HEK293T (cell line): ENCODE results near the gene TMEM87B.
"Not testable (repeated sequence)": the region's sequence is repeated elsewhere in the genome, so short reads cannot be mapped to it uniquely, and the experiment has no call there.

Source experiments
- CTCF ChIA-PET: fragments of 350-600 bp; formaldehyde crosslinking; extraction: SDS; loops from one replicate; lab custom pipeline; 2021; ENCODE audit warnings: antibody characterized with exemption, inconsistent platforms; lab: Yijun Ruan, JAX
- POLR2A ChIA-PET: fragments of 350-600 bp; formaldehyde crosslinking; extraction: SDS; loops from one replicate; lab custom pipeline; 2020; ENCODE audit warnings: antibody characterized with exemption, inconsistent platforms; lab: Yijun Ruan, JAX
- DNase-seq: peaks from one replicate; pipeline ENCODE4 v3.0.0; 2012; ENCODE audit warnings: mixed read lengths; ENCODE audit errors: extremely low spot score
- ARNT ChIP-seq: fragments of 450-650 bp; IDR thresholded peaks from 2 replicates; pipeline ENCODE4 v1.6.1; 2017; ENCODE audit warnings: mild to moderate bottlenecking
- BHLHE40 ChIP-seq: fragments of 450-650 bp; IDR thresholded peaks from 2 replicates; pipeline ENCODE4 v1.6.1; 2016; ENCODE audit warnings: mild to moderate bottlenecking, moderate library complexity, borderline replicate concordance
- CTBP1 ChIP-seq: fragments of 450-650 bp; IDR thresholded peaks from 2 replicates; pipeline ENCODE4 v1.6.1; 2016; ENCODE audit warnings: borderline replicate concordance
- ELF4 ChIP-seq: fragments of 450-650 bp; IDR thresholded peaks from 2 replicates; pipeline ENCODE4 v1.6.1; 2017; ENCODE audit warnings: antibody characterized with exemption
- FOXA1 ChIP-seq: fragments of 450-650 bp; IDR thresholded peaks from 2 replicates; pipeline ENCODE4 v1.6.1; 2016; ENCODE audit warnings: mild to moderate bottlenecking
- FOXK2 ChIP-seq: fragments of 450-650 bp; IDR thresholded peaks from 2 replicates; pipeline ENCODE4 v1.6.1; 2016; ENCODE audit warnings: mild to moderate bottlenecking
- FOXM1 ChIP-seq: fragments of 450-650 bp; IDR thresholded peaks from 2 replicates; pipeline ENCODE4 v1.6.1; 2017; ENCODE audit warnings: mild to moderate bottlenecking, borderline replicate concordance
- HDGF ChIP-seq: fragments of 450-650 bp; IDR thresholded peaks from 2 replicates; pipeline ENCODE4 v1.6.1; 2017; ENCODE audit warnings: antibody characterized with exemption, borderline replicate concordance
- L3MBTL2 ChIP-seq: fragments of 450-650 bp; conservative IDR thresholded peaks from 2 replicates; pipeline ENCODE4 v1.6.1; 2016; ENCODE audit warnings: mild to moderate bottlenecking
- LEF1 ChIP-seq: fragments of 450-650 bp; IDR thresholded peaks from 2 replicates; pipeline ENCODE4 v1.6.1; 2017; ENCODE audit warnings: mild to moderate bottlenecking, borderline replicate concordance
- NFRKB ChIP-seq: fragments of 450-650 bp; IDR thresholded peaks from 2 replicates; pipeline ENCODE4 v1.6.1; 2016; ENCODE audit warnings: mild to moderate bottlenecking, moderate library complexity
- SP1 ChIP-seq: fragments of 450-650 bp; IDR thresholded peaks from 2 replicates; pipeline ENCODE4 v1.6.1; 2017
- SUZ12 ChIP-seq: fragments of 450-650 bp; IDR thresholded peaks from 2 replicates; pipeline ENCODE4 v1.6.1; 2016; ENCODE audit warnings: mild to moderate bottlenecking
- TARDBP ChIP-seq: fragments of 450-650 bp; IDR thresholded peaks from 2 replicates; pipeline ENCODE4 v1.6.1; 2016
- ZNF384 ChIP-seq: fragments of 450-650 bp; IDR thresholded peaks from 2 replicates; pipeline ENCODE4 v1.6.1; 2016
- TF ChIP-seq, protein P1 (sequence below): fragments of 450-650 bp; IDR thresholded peaks from 2 replicates; pipeline ENCODE4 v1.6.1; 2016

Gene TMEM87B

DNA sequence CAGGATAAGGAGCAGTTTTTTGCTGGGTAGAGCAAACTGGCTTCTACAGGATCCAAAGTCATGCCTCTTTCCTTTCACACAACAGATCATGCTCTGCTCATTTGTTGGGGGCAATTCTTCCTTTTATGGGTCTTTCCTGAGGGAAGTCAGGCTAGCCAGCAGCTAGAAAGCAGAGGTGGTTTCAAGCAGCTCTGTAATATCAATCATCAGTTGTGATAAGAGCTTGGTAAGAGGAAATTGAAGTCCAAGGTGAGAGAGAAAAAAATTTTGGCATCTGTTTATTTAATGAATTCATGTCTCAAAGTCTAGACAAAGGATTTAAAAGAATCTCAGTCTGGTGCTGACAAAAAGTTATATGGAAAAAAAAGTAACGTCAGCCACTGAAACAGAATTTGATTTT, 6.2 kb downstream of the TMEM87B start:
- TF ChIP-seq SUZ12 (no peak), TARDBP (no peak), NFRKB (no peak), ARNT (no peak), FOXM1 (no peak), CTBP1 (no peak), BHLHE40 (no peak), ELF4 (no peak)
- TF ChIP-seq, protein P1, sequence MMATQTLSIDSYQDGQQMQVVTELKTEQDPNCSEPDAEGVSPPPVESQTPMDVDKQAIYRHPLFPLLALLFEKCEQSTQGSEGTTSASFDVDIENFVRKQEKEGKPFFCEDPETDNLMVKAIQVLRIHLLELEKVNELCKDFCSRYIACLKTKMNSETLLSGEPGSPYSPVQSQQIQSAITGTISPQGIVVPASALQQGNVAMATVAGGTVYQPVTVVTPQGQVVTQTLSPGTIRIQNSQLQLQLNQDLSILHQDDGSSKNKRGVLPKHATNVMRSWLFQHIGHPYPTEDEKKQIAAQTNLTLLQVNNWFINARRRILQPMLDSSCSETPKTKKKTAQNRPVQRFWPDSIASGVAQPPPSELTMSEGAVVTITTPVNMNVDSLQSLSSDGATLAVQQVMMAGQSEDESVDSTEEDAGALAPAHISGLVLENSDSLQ: no peak
- POLR2A ChIA-PET: no interaction called here

DNA sequence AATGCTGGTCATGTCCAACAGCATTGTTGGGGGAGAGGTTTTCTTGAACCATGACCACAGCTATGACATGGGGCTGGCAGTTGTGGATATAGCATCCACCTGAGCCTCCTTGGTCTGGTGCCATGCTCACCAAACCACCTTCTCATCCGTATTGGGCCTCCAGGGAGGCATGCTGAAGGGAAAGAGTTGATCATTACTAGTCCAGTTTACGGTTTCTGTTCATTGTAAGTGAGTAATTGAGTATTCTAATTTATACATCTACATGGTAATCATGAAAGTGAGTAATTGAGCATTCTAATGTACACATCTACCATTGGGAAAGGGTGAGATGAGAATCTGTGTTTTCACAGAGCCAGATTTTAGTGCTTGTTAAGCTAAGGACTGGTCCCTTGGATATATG, 6.8 kb downstream of the TMEM87B start:
- POLR2A ChIA-PET: no interaction called here
- no peak for DNase-seq
- CTCF ChIA-PET: no interaction called here
- TF ChIP-seq, protein P1: no peak
- TF ChIP-seq BHLHE40 (no peak), HDGF (no peak), FOXA1 (no peak), FOXK2 (no peak), SP1 (no peak), SUZ12 (no peak), TARDBP (no peak), ZNF384 (no peak), L3MBTL2 (no peak), LEF1 (no peak), ELF4 (no peak), ARNT (no peak), NFRKB (no peak), FOXM1 (no peak), CTBP1 (no peak)

More for the DNA sequence above, 6.2 kb downstream of the TMEM87B start:
- no peak for DNase-seq
- CTCF ChIA-PET: no interaction called here

DNA sequence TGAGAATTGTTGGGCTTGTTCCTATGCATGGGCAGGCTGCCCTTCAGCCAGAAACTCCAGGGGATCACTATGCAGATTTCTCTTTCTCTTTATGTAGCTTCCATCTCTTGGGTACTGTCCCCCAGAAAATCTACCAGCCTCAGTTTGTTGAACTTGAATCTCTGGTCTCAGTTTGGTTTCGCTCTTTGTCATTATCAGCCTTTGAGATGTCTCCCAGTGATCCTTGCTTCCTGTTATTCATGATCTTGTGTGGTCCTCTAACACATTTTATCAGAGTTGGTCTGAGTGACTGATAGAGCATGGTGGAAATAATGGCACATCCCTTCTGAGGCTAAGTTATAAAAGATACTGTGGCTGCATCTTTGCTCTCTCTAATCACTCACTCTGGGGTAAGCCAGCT, 7.8 kb downstream of the TMEM87B start:
- CTCF ChIA-PET: interaction anchor here (0.6 kb wide), 1 partner anchor 1329 kb away, joined by 5 read pairs; no protein-coding TSS in a partner anchor
- DNase-seq: no peak
- TF ChIP-seq HDGF (no peak), ELF4 (no peak), SP1 (no peak), BHLHE40 (no peak), L3MBTL2 (no peak), FOXM1 (no peak), FOXA1 (no peak), LEF1 (no peak), FOXK2 (no peak), ZNF384 (no peak)
- TF ChIP-seq, protein P1: no peak
- POLR2A ChIA-PET: no interaction called here

DNA sequence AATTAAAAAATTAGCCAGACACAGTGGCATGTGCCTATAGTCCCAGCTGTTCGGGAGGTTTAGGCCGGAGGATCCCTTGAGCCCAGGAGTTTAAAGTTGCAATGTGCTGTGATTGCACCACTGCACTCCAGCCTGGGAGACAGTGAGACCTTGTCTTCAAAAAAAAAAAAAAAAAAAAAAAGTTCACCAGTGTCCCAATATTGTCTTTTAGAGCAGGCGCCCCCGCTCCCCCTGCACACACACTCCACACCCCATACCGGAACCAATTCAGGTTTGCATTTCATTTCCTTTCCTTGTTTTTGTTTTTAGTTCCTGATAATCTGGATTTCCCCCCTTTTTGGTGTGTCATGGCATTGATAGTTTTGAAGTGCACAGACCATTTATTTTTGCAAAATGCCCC, 10.4 kb downstream of the TMEM87B start:
- no peak for TF ChIP-seq FOXA1
- TF ChIP-seq, protein P1: no peak
- TF ChIP-seq L3MBTL2: no peak
- no peak for TF ChIP-seq SUZ12
- no peak for TF ChIP-seq ZNF384
- TF ChIP-seq FOXK2: no peak
- no peak for TF ChIP-seq HDGF
- no peak for TF ChIP-seq SP1
- no peak for TF ChIP-seq TARDBP
- TF ChIP-seq ELF4: no peak
- TF ChIP-seq BHLHE40: no peak
- TF ChIP-seq NFRKB: no peak
- no peak for TF ChIP-seq ARNT
- TF ChIP-seq LEF1: no peak
- TF ChIP-seq FOXM1: no peak
- no peak for TF ChIP-seq CTBP1
- ChIA-PET POLR2A (no interaction called here), CTCF (no interaction called here)
- no peak for DNase-seq

DNA sequence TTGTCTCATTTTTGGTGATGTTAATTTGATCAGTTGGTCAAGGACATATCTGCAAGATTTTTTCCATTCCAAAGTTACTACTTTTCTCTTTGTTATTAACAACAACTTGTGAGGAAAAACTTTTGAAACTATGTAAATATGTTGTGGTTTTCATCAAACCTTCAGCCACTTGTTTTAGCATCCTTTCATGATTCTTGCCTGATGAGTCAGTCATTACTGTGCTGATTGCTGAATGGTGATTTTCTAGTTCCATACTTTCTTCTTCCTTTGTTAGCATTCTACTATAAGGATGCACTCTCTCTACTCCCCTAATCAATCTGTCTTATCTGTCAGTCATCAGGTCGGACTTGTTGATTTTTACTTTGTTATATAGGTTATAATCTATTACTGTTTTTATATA, 10.9 kb downstream of the TMEM87B start:
- POLR2A ChIA-PET: no interaction called here
- CTCF ChIA-PET: no interaction called here
- no peak for DNase-seq
- TF ChIP-seq BHLHE40 (no peak), ELF4 (no peak), ARNT (no peak)

DNA sequence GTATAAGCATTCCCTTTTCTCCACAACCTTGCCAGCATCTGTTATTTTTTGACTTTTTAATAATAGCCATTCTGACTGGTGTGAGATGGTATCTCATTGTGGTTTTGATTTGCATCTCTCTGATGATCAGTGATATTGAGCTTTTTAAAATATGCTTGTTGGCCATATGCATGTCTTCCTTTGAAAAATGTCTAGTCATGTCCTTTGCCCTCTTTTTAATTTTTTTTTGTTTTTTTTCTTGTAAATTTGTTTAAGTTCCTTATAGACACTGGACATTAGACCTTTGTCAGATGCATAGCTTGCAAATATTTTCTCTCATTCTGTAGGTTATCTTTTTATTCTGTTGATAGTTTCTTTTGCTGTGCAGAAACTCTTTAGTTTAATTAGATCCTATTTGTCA, 14.7 kb downstream of the TMEM87B start:
- CTCF ChIA-PET, DNase-seq, POLR2A ChIA-PET: not testable (repeated sequence)
